Lung microvascular endothelial cell (primary cell): ENCODE data around the gene ZNF423. TPM values are rescaled to one million over a fixed set of nuclear protein-coding genes. Genes with fewer than 3 reads are reported as not detected.
A peak's percentile ranks its signal among the peaks of the same experiment; 100 is the strongest.

ENCODE experiments used
- DNase-seq, 2 donors: peaks; one replicate each; pipeline versions ENCODE4 v3.0.0 to v3.0.0-alpha.2; 2010; ENCODE audit warnings: low read depth in 2 of 2
- total RNA-seq: library from RNA; depleted of rRNA; stranded (reverse); fragments of >200 nt; gene quantifications from 2 replicates; pipeline ENCODE4 v1.2.1, GENCODE V29; 2014

Gene ZNF423
- total RNA-seq, 1 donor from 2014 or later = 6.5 TPM

DNA sequence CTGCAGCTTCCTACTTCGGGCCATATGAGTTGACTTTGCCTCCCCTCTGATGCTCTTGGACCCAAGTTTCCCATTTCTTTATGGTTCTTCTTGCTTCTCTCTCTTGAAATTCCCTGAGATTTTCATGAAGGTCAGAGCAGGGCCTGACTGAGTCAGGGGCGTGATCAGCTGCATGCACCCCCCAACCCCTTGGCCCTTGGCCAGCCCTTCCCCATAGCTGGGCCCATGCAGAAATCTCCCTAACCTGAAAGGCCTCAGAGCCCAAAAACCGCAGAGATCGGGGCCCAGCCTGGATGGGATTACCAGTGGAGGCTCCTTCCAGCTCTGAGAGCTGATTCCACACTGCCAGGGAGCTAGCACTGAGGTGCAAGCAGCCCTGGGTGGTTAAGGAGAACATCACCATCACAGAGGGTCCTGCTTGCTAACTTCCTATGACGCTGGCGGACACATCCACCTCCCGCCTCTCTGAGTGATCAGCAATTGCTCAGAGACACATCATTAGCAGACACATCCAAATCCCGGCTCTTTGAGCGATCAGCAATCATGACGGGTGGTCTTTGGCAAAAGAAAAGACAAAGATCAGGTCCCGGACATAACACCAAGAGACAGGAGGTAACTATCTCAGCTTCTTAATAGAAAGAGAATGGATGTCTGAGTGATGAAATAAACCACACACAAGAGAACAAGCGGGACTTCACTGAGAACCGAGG is 320.9 kb downstream of the ZNF423 start:
- no peak for DNase-seq

GRCh38 chr16:49533422-49533821 is 322.5 kb downstream of the ZNF423 start:
- DNase-seq = no peak

DNA sequence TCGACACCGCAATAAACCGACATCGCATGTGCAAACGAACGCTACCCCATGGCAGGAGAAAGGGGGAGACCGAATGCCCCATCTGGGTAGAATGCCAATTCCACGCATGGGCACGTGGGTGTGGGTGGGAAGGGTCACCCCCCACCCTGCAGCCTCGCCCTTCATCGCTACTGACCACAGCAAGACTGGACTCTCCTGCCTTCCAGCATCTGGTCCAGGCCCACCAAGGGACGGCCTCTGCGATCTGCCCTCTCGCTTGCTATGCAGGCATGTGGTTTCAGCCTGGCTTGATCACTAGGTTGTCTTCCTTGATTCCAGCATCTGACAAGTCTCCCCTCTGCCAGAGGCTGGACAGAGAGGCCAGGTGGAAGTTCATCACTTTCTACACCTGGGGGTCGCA is 323.0 kb downstream of the ZNF423 start:
- DNase-seq = no peak

DNA sequence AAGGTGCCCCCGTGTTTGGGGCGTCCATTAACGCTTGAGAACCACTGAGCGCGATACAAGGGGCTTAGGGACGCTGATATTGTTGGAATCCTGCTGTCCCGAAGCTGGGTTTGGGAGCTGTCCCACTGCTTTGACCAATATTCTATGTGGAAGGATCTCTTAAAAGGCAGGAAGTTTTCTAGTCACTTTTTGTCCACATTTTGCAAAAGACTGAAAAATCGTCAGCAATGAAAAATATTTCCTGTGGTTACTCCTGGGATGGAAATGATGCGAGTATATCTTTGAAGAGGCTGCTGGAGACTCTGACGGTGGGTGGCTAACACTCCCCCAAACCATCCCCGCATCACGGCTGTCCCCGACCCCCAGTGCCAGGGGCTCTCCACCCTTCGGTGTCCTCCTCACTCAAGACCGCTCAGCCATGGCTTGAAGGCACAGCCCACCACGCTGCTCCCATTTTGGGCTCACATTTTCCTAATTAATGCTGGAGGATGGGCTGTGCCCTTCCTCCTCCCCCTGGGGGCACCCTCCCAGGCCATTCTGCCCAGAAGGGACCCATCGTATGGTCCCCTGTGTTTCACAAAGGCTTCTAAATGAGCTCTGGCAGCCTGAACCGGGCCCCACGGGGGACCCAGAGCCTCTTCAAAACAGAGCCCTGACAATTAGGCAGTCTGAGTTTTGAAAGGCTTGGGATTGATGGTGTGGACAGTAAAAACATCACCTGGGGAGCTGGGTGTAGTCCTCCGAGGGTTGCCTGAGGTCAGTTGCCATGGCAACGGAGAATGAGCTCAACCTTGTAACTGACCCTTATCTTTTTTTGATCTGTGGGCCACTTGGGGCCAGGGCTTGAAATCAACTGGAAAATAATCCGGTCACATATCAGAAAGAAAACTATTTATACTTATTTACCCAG is 323.7 kb downstream of the ZNF423 start:
- no peak for DNase-seq

DNA sequence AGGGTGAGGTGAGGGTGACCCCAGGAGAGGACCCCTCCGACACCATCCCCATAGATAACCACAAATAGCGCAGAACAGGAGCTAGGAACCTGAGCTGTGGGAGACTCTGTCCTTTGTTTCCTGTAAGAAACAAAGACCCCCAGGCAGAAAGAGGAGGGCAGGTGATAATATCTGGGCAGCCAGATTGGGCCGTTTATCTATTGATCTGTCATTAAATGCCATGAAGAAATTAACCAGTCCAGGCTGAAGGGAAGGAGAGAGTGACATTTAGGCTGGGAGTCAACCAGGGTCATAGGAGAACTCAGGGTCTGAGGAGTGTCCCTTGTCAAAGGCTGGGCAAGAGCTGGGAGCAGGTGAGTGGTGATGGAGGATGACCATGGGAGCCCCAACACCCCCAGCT is 324.5 kb downstream of the ZNF423 start:
- no peak for DNase-seq

DNA sequence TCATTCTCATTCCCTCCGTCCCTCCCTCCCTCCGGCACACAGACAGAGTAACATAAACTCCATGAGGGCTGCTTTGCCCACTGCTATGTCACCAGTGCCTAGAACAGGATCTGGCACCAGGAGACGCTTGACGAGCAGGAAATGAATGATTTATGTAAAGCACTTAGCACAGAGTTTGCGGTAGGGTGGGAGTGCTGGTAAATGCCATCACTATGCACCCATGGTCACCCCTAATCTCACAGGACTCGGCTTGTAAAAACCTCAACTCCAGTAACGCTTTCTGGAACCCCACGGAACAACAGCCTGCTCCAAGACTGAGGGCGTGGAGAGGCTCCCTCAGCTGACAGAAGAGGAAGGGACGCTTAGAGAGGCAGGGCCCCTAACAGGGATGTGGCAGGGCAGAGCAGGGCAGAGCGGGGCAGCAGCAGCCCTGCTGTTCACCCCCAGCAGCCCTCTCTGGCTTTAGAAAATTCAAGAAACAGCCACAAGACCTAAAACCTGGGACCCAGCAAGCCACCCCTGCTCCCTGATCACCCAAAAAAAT is 325.4 kb downstream of the ZNF423 start:
- DNase-seq = peak in 1 of 2 donors; percentile 7

GRCh38 chr16:49529411-49530045 is 326.4 kb downstream of the ZNF423 start:
- no peak for DNase-seq

- DNase-seq = no peak
Observed at GRCh38 chr16:49528866-49529288, 327.0 kb downstream of the ZNF423 start.

GRCh38 chr16:49528060-49528865 is 327.6 kb downstream of the ZNF423 start:
- DNase-seq = peak; percentile 20 to 26

GRCh38 chr16:49527611-49528010 is 328.3 kb downstream of the ZNF423 start:
- peak in 1 of 2 donors; percentile 6 for DNase-seq

DNA sequence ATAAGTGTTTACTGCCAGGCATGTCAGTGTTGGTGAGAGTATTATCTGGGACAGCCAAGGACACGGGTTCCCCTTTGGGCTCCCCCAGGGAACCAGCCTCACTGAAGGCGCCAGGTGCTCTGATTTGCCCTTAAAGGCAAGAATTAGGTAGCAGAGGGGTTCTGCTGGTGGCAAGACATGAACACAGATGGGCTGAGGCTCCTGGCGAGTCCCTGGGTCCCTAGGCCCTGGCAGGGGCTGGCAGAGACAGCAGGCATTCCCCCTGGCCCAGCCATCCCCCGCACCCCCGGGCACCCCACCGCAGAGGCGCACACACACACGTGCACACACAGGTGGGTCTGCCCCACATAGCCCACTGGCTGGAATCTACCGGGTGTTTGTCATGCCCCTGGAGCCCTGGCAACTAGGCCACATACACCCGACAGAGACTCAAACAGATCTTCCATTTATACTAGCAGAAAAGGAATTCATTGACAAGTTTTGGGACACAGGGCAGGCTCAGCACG is 329.0 kb downstream of the ZNF423 start:
- no peak for DNase-seq

GRCh38 chr16:49524947-49525315 is 331.0 kb downstream of the ZNF423 start:
- DNase-seq = no peak

GRCh38 chr16:49524216-49524946 is 331.5 kb downstream of the ZNF423 start:
- DNase-seq = no peak

GRCh38 chr16:49523435-49524159 is 332.3 kb downstream of the ZNF423 start:
- DNase-seq = no peak

DNA sequence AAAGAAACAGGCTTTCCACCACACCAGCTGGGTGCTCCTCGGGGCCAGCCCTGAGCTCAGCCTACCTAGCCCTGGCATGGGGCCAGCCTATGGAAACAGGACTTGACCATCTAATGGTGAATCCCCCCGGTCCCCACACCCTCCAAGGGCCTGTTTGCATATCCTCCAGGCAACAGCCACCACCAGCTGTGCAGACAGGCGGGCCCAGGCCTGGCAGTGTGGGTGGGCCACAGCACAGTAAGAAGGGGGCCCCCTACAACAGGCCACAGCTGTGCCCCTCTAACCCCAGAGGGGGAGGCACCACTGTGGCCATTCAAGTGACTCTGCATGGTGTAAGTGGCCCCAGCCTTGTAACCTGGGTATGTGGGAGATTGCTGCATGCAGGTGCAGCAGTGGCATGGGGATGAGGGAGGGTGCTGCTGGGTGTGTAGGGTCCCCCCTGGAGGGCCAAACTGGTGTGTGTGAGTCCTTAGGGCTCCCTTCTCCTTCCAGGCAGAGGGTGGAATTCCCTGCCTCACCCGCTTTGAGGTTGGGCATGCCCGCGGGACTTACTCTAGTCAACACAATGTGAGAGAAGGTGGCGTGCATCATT is 334.1 kb downstream of the ZNF423 start:
- no peak for DNase-seq

GRCh38 chr16:49520492-49521038 is 335.3 kb downstream of the ZNF423 start:
- DNase-seq = no peak

- DNase-seq = no peak
Observed at GRCh38 chr16:49519741-49520140, 336.2 kb downstream of the ZNF423 start.

GRCh38 chr16:49519008-49519656 is 336.8 kb downstream of the ZNF423 start:
- no peak for DNase-seq
